HG03097 (cell line): ENCODE measurements around the gene SEMA3G.

Experiments
- ATAC-seq: cut with Tn5 transposase; IDR thresholded peaks from one replicate; pipeline ENCODE4 v1.9.1; 2021; ENCODE audit not compliant: unreplicated experiment, low FRiP score

Gene SEMA3G

GRCh38 chr3:52440249-52440551 is 4.7 kb downstream of the SEMA3G start:
- no peak for ATAC-seq

- ATAC-seq, result no peak
Measured at GRCh38 chr3:52439426-52440248, 5.3 kb downstream of the SEMA3G start.

- no peak for ATAC-seq
Measured at GRCh38 chr3:52438579-52439425, 6.1 kb downstream of the SEMA3G start.

GRCh38 chr3:52438104-52438376 is 6.9 kb downstream of the SEMA3G start:
- ATAC-seq, result no peak

GRCh38 chr3:52437326-52438103 is 7.4 kb downstream of the SEMA3G start:
- no peak for ATAC-seq

GRCh38 chr3:52436500-52437149 is 8.3 kb downstream of the SEMA3G start:
- ATAC-seq, result no peak

- ATAC-seq, result no peak
Measured at GRCh38 chr3:52435246-52436101, 9.4 kb downstream of the SEMA3G start.

GRCh38 chr3:52434491-52435115 is 10.3 kb downstream of the SEMA3G start:
- ATAC-seq, result no peak

GRCh38 chr3:52433996-52434479 is 10.9 kb downstream of the SEMA3G start:
- no peak for ATAC-seq

- no peak for ATAC-seq
Measured at GRCh38 chr3:52433328-52433995, 11.4 kb downstream of the SEMA3G start.

GRCh38 chr3:52432691-52433141 is 12.2 kb downstream of the SEMA3G start:
- ATAC-seq, result no peak

GRCh38 chr3:52432225-52432624 is 12.7 kb downstream of the SEMA3G start:
- ATAC-seq, result no peak

- ATAC-seq, result no peak
Measured at GRCh38 chr3:52431459-52432223, 13.3 kb downstream of the SEMA3G start.

GRCh38 chr3:52430416-52430810 is 14.5 kb downstream of the SEMA3G start:
- no peak for ATAC-seq

GRCh38 chr3:52429779-52430415 is 15.0 kb downstream of the SEMA3G start:
- ATAC-seq, result no peak

GRCh38 chr3:52429031-52429430 is 15.9 kb downstream of the SEMA3G start:
- no peak for ATAC-seq

- ATAC-seq, result no peak
Measured at GRCh38 chr3:52428151-52429005, 16.5 kb downstream of the SEMA3G start.
